Thymus (tissue), 11 donors: ENCODE results near the gene LRRC30. TPM values are rescaled to one million over a fixed set of nuclear protein-coding genes. Genes with fewer than 3 reads are reported as not detected.
"Not testable (repeated sequence)": the region's sequence is repeated elsewhere in the genome, so short reads cannot be mapped to it uniquely, and the experiment has no call there.

Source experiments
- DNase-seq, 9 donors: peaks; one replicate each; pipeline ENCODE4 v3.0.0-alpha.2; 2013; ENCODE audit warnings: low spot score in 9 of 9, low read depth in 6 of 9, missing footprints in 1 of 9
- H3K27ac ChIP-seq, 2 donors: one replicate each; pipeline ENCODE4 v1.5.1; 2013; ENCODE audit warnings: control low read depth in 1 of 2, low read depth in 1 of 2, low read length in 1 of 2, mild to moderate bottlenecking in 1 of 2, moderate library complexity in 1 of 2
- H3K27me3 ChIP-seq, 2 donors: one replicate each; pipeline ENCODE4 v1.5.1; 2013; ENCODE audit warnings: low read length in 1 of 2; ENCODE audit not compliant: control insufficient read depth in 2 of 2, insufficient read depth in 1 of 2
- H3K36me3 ChIP-seq, 2 donors: one replicate each; pipeline ENCODE4 v1.5.1; 2013; ENCODE audit warnings: low read length in 1 of 2, mild to moderate bottlenecking in 1 of 2, moderate library complexity in 1 of 2; ENCODE audit not compliant: control insufficient read depth in 2 of 2, insufficient read depth in 2 of 2
- H3K4me1 ChIP-seq, 2 donors: one replicate each; pipeline ENCODE4 v1.5.1; 2013; ENCODE audit warnings: low read length in 2 of 2; ENCODE audit not compliant: control insufficient read depth in 2 of 2, insufficient read depth in 2 of 2
- H3K4me3 ChIP-seq, 2 donors: one replicate each; pipeline ENCODE4 v1.5.1; 2013; ENCODE audit warnings: low read length in 2 of 2, control low read depth in 1 of 2, mild to moderate bottlenecking in 1 of 2
- H3K9me3 ChIP-seq, 2 donors: one replicate each; pipeline ENCODE4 v1.5.1; 2013; ENCODE audit warnings: low read length in 1 of 2, mild to moderate bottlenecking in 1 of 2; ENCODE audit not compliant: control insufficient read depth in 2 of 2, insufficient read depth in 1 of 2
- WGBS: extraction: QIAGEN DNeasy Blood & Tissue Kit; methylation state at CpG from one replicate; pipeline ENCODE4 v1.1.7; 2013; 5-methylcytosine and 5-hydroxymethylcytosine counted together
- polyA plus RNA-seq: library from polyadenylated mRNA; stranded (reverse); fragments of 200-250 nt; gene quantifications from one replicate; pipeline ENCODE4 v1.2.3, GENCODE V29; 2013
- total RNA-seq: library from RNA; stranded (reverse); fragments of 120-200 nt; gene quantifications from one replicate; pipeline ENCODE4 v1.2.4, GENCODE V29; 2013
- donor health status: healthy.

The LRRC30 gene
- total and polyA plus RNA-seq, 2 donors = 0.05 to 0.14 TPM

- Histone ChIP-seq H3K4me1 (no peaks in the 10 kb centered on the region), H3K27me3 (no peaks in the 10 kb centered on the region), H3K9me3 (no peaks in the 10 kb centered on the region), H3K27ac (no peak overlapping the region), H3K36me3 (no peaks in the 10 kb centered on the region), H3K4me3 (no peak overlapping the region)
- WGBS = 93% methylated on average over 9 of the region's 9 CpGs
- DNase-seq = no peak
Measured at GRCh38 chr18:7202169-7202568, 28.7 kb upstream of the LRRC30 start.

- not testable (repeated sequence) for H3K36me3 ChIP-seq, H3K4me3 ChIP-seq, H3K4me1 ChIP-seq, H3K27me3 ChIP-seq, H3K9me3 ChIP-seq, H3K27ac ChIP-seq, DNase-seq
- 92% methylated on average over 29 of the region's 29 CpGs for WGBS
Measured at GRCh38 chr18:7203601-7204000, 27.3 kb upstream of the LRRC30 start.

GRCh38 chr18:7205346-7205745, 25.5 kb upstream of the LRRC30 start:
- Histone ChIP-seq H3K27me3 (no peaks in the 10 kb centered on the region), H3K9me3 (no peaks in the 10 kb centered on the region), H3K4me1 (no peaks in the 10 kb centered on the region), H3K4me3 (no peak overlapping the region), H3K27ac (no peak overlapping the region), H3K36me3 (no peaks in the 10 kb centered on the region)
- no peak for DNase-seq

DNA sequence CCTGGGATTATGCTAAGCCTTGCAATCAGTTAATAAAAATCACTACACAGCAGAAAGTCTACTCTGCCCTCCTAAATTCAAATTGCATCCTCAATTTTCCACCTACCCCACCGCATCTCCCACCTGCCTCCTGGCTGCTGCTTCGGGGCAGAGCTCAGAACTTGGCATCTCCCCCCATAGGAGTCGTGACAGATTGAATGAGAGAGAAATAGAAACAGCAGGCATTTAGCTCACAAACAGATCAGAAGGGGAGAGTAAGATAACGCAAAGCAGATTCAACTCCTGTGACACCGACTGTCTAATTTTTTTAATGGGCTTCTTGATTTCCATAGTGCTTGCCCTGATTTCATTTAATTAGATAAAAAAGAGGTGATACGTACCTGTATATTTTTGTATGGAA, 24.7 kb upstream of the LRRC30 start:
- WGBS = 92% methylated on average over 6 of the region's 6 CpGs
- no peak for DNase-seq
- no peaks in the 10 kb centered on the region for H3K4me1 ChIP-seq
- no peak overlapping the region for H3K4me3 ChIP-seq
- H3K9me3 ChIP-seq = no peaks in the 10 kb centered on the region
- H3K27ac ChIP-seq = no peak overlapping the region
- no peaks in the 10 kb centered on the region for H3K27me3 ChIP-seq
- H3K36me3 ChIP-seq = no peaks in the 10 kb centered on the region

GRCh38 chr18:7207366-7207915, 23.4 kb upstream of the LRRC30 start:
- DNase-seq = no peak
- 90% methylated on average over 4 of the region's 4 CpGs for WGBS
- Histone ChIP-seq H3K4me3 (no peak overlapping the region), H3K4me1 (no peaks in the 10 kb centered on the region), H3K9me3 (no peaks in the 10 kb centered on the region), H3K36me3 (no peaks in the 10 kb centered on the region), H3K27me3 (no peaks in the 10 kb centered on the region), H3K27ac (no peak overlapping the region)

- no peak overlapping the region for H3K27ac ChIP-seq
- H3K27me3 ChIP-seq = no peaks in the 10 kb centered on the region
- H3K4me1 ChIP-seq = no peaks in the 10 kb centered on the region
- 78% methylated on average over 5 of the region's 5 CpGs for WGBS
- H3K4me3 ChIP-seq = no peak overlapping the region
- peak in 8 of 9 donors; percentile 5 to 53 (median 14) for DNase-seq
- no peaks in the 10 kb centered on the region for H3K36me3 ChIP-seq
- H3K9me3 ChIP-seq = no peaks in the 10 kb centered on the region
Measured at GRCh38 chr18:7221424-7222155, 9.3 kb upstream of the LRRC30 start.

GRCh38 chr18:7224198-7224597, 6.7 kb upstream of the LRRC30 start:
- 95% methylated on average over 3 of the region's 3 CpGs for WGBS

DNA sequence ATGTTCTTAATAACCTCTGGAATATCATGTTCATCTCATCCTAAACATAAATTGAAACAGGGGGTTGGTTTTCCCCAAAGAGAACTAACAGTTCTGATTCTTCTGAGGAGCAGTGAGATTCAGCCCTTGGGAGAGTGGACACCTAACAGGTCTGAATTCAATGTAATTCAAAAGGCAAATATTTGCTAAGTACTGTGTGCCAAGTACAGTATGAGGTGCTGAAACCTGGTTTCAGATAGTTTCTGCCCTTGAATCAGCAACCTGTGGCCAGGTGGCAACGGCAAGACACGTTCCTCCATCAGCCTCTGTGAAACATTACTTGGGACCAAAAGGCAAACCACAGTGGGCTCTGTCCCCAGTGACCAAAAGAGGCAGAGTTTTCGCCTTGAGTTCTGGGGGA, 1.3 kb downstream of the LRRC30 start:
- no peak for DNase-seq
- no peaks in the 10 kb centered on the region for H3K27me3 ChIP-seq
- no peaks in the 10 kb centered on the region for H3K9me3 ChIP-seq
- H3K27ac ChIP-seq = no peak overlapping the region
- H3K36me3 ChIP-seq = no peaks in the 10 kb centered on the region
- 92% methylated on average over 3 of the region's 3 CpGs for WGBS
- no peaks in the 10 kb centered on the region for H3K4me1 ChIP-seq
- no peak overlapping the region for H3K4me3 ChIP-seq

More at GRCh38 chr18:7224198-7224597, 6.7 kb upstream of the LRRC30 start:
- Histone ChIP-seq H3K27ac (no peak overlapping the region), H3K9me3 (no peaks in the 10 kb centered on the region), H3K27me3 (no peaks in the 10 kb centered on the region), H3K4me3 (no peak overlapping the region), H3K36me3 (no peaks in the 10 kb centered on the region), H3K4me1 (no peaks in the 10 kb centered on the region)
- no peak for DNase-seq

DNA sequence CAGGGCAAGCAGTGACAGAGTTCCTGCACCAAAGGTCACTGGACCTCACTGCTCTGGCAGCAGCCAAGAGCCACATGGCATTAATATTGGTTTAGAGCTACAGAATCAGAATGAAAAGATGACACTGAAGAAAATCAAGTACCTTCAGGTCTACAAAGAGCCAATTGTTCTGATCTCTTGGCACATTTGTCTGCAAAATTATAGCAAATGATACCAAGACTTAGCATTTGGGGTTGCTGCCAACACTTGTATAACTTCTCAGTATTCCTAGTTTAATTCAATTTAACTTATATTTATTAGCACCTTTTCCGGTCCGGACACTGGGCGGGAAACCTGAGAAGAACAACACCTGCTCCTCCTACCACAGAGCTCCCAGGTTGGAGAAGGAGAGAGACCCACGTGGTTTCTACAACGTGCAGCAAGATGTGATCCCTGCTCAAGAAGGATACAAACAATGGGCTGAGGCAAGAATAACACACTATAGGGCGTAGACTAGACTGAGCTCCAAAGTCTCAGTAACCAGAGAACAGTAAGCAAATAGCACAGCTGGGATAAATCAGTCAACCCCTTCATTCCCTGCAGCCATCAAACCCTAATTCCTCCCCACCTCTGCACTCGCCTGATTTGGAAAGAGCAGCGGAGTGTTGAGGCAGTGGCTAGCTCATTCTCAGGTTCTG, 2.4 kb downstream of the LRRC30 start:
- H3K36me3 ChIP-seq = no peaks in the 10 kb centered on the region
- no peak for DNase-seq
- no peak overlapping the region for H3K27ac ChIP-seq
- no peaks in the 10 kb centered on the region for H3K27me3 ChIP-seq
- H3K4me3 ChIP-seq = no peak overlapping the region
- H3K4me1 ChIP-seq = no peaks in the 10 kb centered on the region
- WGBS = 91% methylated on average over 8 of the region's 8 CpGs
- H3K9me3 ChIP-seq = no peaks in the 10 kb centered on the region
